GM20431 (cell line): ENCODE data around the gene NHERF1.

Experiments
- in situ Hi-C: fragments of 300-500 bp; cut with MseI, MboI; formaldehyde crosslinking; loops from one replicate; pipeline ENCODE4 v1.15.0; 2020; ENCODE audit warnings: low sequenced_read_pairs; ENCODE audit not compliant: unreplicated experiment

NHERF1 gene

DNA sequence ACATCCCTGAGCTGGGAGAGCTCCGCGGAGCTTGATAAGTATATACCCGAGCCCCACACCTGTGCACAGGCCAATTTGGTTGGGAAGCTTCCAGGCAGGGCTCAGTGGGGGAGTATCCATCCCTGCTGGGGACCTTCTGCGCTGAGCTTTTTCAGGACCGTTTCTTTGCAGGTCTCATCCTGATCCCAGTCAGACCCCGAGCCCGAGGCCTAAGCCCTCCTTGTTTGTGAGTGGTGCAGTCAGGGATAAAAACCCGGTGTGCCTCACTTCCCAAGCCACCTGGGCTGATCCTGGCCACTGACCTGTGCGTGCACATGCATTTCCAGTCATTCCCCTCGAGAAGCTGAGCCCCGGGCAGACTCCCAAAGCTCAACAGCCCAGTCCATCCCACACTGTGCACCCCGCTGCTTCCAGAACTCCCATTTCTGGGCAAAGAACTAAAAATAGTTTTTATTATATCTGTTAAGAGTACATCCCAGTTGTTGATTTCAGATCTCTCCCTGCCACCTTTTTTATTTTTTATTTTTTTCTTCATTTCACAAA is 55.0 kb downstream of the NHERF1 start:
- in situ Hi-C loops: no loop called here

DNA sequence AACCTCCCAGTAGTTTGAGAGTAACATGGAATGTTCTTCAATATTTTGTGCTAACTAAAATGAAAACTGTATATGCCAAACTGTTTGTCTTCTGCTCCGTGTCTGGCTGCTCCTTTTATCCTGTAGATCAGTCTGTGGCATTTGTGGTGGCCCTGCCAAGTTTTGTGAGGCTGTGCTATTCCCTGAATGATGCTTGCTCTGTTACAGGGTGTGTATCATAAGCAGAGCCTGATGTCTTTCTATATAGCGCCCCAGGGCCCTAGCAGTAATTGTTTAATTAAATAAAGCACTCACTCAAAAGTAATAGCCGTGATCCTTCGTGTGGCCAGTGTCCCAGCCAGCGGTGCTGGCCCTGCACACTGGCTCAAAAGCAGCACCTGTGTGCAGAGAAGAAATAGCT is 55.5 kb downstream of the NHERF1 start:
- in situ Hi-C loops: no loop called here

DNA sequence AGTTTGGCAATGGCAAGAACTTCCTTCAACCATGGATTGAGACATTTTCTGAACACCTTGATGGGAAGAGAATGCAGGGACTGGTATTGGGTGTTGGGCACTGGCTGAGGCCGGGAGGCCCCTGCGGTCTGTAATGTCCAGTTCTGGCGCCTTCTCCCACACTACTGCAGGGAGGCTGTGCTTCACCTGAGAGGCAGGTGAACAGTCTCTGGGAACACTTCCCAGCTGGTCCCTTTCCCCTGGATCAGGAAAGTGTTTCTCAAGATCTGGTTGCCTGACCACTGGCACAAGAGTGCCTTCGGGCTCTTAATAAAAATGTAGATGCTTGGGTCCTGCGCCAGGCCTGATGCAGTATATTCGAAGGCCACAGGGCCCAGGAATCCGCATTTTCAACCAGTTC is 56.3 kb downstream of the NHERF1 start:
- in situ Hi-C loops: no loop called here

DNA sequence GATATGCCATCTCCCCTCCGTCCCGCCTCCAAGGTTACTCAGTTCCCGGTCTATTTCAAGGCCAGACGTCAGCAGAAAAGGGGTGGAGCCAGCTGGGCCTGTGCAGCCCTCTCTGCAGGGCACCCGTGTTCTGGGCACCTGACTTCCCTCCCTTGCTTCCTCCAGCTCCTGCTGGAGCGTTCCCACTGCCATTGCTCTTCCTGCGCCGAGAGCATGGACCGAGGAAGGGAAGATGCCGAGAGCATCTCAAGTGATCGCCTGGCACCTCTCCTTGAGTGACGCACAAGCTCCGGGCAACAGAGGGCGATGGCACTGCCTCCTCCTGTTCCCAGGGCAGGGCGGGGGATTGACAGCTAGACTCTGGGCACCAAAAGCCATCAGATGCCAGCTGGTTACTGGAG is 57.2 kb downstream of the NHERF1 start:
- in situ Hi-C loops: no loop called here

DNA sequence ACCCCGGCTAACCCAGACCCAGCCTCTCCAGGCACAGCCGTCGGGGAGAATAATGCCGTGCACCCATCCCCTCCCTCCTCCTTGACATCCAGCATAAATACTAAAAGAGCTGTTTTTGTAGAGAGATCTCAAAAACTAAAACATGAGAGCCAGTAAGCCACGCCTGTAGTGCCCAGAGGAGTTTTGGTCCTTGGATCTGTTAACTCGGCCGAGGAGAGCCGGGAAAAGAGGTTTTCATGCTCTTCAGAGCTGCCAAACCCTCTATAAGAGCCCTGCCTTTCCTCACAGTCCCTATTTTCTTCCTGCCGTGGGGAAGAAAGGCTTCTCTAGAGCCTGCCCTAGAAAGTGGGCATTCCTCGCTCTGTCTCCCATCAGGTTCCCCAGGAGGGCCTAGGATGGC is 57.9 kb downstream of the NHERF1 start:
- in situ Hi-C loops: no loop called here

DNA sequence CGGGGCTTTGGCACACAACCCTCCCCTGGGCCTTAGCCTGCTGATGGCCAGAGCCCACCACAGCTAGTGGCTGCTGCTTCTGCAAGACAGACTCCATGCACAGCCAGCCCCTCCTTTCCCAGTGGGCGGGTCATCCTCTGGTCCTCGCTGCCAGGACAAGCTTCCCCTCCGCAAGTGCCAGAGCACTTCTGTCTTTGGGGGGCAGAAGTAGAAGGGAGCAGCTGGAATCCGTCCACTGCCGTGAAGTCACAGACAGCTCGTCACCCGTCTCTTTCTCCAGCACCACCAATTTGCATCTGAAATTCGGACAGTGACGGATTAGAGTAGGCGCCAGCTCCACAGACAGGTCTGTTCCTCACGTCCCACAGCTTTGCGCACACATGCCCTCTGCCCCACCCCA is 59.0 kb downstream of the NHERF1 start:
- in situ Hi-C loops: no loop called here

DNA sequence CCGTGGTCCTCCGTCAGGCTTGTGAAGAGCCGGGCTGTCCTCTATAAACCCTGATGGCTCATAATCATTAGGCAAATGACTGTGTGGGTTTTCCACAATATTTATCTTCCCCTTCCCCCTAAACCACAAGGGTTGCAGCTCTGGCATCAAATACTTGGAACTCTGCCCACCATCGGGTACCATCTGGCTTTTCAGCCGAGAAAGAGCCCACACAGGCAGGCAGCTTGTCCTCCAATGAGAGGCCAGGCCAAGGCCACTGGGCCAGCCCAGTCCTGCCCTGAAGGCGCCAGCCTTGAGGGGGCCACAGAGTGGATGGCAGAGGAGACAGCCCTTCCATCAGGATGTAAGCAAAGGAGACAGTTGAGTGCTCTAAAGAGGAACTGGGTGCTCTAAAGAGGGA is 59.5 kb downstream of the NHERF1 start:
- in situ Hi-C loops: no loop called here

DNA sequence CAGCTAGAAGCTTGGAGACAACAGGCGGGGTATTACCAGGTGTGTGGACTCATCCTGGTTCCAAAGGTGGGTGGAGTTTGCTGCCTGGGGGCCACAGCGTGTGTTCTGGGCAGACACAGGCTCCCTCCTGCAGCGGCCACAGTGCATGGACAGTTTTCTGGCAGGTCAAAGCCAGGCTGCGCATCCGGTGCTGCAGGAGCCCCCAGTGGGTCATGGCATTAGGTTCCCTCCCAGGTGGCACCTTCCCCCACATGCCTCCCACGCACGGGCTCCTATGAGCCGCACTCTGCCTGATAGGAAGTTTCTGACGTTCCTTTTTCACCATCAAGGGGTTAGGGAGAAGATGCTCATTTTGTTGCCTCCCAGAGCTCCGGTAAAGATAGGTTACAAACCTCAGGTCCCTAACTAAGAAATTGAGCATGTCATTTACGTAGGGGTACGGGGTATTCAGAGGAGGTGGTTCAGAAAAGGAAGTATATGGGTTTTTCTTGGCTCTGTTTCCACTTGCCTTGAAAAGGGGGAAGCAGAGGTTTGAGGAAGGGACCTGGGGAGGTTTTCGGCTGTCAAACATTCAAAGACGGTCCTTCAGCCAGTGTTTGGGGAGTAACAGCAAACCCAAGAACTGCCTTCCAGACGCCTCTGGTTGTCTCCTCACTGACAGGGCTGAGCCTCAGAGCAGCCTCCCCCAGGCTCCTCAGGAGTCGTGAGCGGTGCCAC is 60.4 kb downstream of the NHERF1 start:
- in situ Hi-C loops: no loop called here

DNA sequence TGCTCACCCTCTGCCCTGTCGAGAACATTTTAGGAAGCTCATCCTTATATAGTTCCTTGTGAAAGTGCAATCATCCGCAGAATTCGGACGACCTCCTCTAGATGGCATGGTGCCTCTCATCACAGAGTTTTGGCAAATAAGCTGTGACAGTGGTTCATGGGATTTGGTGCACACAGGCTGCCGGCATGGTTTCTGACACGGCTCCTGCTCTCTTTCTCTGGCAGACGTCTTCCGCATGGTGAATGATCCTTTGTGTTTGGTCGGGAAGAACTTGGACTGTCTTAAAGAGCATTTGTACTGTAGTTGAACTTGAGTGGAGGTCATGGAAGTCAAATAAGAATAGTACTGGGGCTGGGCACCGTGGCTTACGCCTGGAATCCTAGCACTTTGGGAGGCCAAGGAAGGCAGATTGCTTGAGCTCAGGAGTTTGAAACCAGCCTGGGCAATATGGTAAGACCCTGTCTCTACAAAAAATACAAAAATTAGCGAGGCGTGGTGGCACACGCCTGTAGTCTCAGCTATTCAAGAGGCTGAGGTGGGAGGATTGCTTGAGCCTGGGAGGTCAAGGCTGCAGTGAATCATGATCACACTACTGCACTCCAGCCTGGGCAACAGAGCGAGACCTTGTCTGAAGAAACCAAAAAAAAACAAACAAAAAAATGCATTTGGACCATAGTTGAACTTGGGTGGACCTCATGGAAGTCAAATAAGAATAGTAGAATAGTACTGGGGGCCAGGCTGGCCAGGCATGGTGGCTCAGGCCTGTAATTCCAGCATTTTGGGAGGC is 62.5 kb downstream of the NHERF1 start:
- in situ Hi-C loops: no loop called here

DNA sequence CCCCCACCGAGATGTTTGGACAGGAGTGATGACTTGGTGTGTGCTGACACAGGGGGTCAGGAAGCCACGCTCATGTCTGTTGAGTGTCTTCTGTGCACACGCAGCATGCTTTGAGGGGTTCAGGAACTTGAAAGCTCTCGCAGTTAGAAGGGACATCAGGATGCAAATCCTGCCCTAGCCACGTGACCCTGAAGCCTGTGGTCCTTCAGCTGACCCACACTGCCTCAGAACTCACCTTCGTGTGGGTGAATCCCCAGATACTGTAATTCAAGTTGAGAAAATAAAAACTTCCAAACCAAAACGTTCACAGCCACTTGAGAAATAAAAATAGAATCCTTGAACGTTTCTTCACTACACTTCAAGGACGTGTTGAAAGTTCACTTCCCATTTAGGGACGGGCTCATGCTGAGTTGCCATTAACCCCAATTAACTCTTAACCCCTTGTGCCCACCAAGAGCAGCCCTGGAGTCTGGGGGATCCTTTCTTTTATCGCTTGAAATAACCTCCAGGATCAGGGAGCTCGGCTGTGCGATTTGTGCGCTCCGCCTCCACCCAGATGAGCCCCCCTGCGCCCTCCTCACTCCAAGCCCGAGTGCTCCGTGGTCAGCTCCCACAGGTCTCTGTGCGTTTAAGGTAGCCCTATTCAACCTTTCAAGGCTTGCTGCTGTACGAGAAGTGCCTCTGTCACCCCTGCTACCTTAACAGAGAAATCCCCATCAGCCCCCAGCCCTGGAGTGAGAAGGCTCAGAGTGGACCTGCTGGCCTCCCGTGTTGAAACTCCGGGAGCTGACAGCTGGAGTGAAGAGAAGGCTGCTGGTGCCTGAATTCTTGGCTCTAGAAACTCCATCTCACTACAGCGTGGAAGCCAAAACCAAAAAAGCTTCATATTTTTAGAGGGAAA is 63.9 kb downstream of the NHERF1 start:
- in situ Hi-C loops: no loop called here

DNA sequence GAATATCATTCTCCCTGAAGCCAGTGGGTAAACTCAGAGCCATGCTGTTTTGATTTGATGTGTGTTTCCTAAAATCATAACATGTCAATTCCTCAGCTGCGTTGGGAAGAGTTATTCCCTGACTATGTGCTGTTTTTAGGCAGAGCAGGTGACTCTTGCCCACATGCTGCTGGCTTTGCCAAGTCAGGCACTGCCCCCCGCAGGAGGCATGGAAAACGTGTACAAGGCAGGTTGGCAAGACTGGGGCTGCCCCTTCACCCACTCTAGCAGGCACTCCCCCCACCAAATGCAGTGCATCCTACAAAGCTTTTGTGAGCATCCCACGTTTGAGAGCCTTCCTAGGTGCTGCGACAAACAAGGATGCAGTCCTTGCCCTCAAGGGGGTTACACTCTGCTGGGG is 66.0 kb downstream of the NHERF1 start:
- in situ Hi-C loops: no loop called here

DNA sequence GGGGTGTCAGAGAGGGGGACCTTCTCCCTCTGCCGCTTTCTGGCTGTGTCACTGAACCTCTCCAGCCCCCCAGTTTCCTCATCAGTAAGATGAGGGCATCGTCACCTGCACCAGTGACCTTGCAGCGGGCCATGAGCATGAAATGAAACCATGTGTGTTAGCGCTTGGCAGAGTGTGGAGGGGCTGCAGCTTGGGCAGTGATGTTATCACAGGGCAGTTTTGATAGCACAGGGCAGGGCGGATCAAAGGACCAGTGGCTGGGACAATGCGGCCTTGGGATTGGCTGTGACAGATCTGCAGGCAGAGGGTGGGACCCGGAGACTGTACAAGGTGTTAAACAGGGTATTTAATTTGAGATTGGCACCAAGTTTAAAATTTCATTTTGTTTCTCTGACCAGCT is 66.6 kb downstream of the NHERF1 start:
- in situ Hi-C loops: no loop called here

DNA sequence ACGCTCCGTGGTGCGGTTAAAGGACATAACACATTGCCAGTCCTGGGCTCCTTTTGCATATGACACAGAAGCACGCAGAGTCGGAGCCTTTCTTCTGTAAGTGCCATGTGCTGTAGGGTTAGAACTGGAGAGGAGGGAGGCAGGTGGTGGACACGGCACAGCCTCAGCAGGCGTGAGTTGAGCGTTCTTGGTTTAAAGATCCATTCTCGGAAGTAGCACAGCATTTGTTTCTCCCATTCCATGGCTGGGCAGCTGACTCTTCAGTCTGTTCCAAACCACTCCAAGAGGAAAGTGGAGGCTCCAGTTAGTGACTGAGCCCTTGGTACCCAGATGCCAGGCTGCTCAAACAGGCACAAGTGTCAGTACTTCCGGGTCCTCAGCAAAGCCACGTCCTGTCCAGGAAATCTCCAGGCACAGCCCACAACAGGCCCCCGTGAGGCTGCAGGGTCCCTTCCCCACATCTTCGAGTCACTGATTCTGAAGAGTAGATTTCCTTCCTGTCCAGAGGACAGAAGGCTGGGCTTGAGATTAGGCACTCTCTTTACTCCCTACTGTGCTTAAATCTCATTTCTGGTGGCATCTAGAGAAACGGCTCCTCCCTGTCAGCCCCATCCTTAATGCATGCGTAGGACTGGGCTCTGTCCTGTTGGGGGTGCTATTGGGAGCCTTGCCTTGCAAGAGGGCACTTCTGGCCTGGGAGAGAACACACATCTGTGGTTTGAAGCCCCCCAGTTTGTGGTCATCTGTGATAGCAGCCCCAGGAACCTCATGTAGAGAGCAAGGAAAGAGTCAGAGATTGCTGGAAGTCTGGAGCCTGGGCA is 67.3 kb downstream of the NHERF1 start:
- in situ Hi-C loops: no loop called here

DNA sequence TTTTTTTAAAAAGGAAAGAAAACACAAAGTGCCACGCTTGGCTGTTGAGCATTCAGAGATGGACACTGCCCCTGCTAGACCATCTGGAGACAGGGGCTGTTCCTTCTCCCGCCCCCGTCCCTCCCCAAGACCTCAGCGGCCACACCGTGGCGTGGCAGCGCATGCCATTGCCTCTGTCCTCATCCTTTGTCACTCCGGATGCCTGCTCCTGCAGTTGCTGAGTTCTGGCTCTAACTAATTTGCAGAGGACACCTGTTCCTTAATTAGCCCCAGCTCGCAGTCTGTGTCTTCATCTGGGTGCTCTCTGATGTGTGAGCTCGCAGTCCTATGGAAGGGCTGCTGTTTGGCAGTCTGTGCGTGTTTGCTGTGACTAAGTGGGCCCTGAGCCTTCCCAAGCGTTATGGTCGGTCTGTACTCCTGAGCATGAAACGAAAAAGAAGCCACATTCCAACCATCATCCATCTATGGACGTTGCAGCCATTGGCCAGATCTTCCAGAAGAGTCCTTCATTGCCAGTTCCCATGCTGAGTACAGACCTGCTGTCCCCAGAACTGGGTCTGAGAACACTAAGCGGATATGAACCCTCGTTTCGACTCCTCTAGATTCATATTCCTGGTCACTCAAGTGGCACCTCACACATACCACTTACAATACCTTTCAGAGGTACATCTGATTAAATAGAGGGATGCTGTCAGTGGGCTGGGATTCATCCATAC is 68.6 kb downstream of the NHERF1 start:
- in situ Hi-C loops: no loop called here

DNA sequence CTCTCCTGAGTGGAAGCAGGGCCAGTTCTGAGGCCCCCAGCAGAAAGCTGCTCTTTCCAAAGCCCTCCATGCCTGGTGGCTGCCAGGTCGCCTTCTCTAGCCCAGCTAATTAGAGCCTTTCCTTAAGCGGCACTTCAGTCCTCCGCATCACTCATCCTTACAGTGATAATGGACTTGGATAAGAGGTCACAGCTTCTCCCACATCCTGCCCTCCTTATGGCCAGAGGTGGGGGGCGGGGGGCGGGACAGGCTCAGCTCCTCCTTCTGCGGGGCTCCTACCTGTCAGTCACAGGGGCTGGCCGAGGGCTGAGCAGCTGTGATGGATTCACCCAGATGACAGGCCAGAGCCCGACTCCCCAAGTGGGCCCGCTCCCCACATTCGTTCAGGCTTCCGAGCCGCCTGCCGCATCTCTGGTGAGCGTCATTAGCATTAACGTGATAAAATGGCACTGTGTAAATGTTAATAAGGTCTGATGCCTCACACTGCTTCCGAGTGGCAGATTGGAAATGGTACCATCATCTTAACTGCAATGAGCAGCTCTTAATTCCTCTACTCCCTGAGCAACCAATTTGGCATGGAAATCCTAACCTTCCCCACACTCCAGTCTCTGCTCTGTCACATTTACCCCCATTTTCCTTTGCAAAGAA is 70.0 kb downstream of the NHERF1 start:
- in situ Hi-C loops: no loop called here
